Stimulated activated CD4-positive, alpha-beta T cell treated with anti-CD3 and anti-CD28 coated beads, TNF-alpha, amount 100 ng/mL, for 1 hour (primary cell): ENCODE data around the gene WSB1.

Experiments used
- DNase-seq, 3 donors: peaks; one replicate each; pipeline ENCODE4 v3.0.0-alpha.2; 2020; ENCODE audit warnings: low read depth in 3 of 3, low spot score in 1 of 3

Gene WSB1

DNA sequence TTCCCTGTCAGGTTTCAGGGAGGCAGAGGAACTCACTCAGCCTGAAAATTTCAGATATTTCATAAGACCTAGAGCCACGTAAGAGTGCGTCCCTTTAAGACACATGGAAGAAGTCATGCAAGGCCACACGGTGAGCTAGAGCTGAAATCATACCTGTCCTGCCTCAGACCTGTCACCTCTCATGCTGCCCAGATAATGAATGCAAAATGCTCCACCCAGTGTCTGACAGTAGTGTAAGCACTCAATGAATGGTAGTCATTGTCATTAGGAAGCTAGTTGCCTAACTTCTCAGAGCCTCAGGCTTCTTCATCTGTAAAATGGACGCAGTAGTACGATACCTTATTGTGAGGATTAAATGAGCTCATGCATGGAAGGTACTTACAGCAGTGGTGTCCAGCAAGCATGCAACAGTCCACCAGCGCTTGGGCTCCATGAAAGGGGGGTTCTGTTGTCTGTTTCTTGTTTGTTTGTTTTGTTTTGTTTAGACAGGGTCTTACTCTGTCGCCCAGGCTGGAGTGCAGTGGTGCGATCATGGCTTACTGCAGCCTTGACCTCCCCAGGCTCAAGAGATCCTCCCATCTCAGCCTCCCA lies 60.7 kb downstream of the WSB1 start:
- no peak for DNase-seq

DNA sequence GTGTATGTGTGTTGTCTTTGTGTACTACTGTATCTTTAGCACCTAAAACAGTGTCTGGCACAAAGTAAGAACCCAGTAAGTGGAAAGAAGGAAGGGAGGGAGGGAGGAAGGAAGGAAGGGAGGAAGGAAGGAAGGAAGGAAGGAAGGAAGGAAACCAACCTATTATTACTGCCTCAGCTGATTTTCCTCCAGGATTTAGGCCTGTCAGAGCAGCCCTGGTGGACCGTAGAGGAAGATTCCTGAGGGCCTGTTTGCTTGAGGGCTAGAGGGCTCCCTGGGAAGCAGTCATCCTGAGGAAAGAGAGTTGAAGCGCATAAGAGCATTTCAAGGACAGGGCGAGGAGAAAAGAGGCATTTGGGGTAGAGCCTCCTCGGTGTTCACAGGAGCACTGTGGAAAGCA lies 61.5 kb downstream of the WSB1 start:
- no peak for DNase-seq

- no peak for DNase-seq
Measured at GRCh38 chr17:27356091-27356705, 62.3 kb downstream of the WSB1 start.

DNA sequence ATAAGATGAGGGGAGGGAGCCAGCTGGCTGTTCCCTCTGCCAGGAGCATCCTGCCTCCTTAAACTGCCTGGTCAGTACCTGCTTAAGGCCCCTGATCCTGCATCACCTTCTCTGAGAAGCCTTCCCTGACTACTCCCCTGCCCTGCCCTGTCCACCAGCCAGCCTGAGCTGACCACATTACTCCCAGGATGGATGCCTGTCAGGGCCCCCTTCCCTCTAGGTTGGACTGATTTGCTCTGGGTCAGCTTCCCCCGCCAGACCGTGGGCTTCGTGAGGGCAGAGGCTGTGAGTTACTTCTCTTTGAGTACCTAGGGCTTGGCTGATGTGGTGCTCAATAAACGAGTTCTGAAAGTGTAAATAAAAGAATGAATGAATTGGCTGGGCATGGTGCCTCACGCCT lies 63.3 kb downstream of the WSB1 start:
- no peak for DNase-seq

DNA sequence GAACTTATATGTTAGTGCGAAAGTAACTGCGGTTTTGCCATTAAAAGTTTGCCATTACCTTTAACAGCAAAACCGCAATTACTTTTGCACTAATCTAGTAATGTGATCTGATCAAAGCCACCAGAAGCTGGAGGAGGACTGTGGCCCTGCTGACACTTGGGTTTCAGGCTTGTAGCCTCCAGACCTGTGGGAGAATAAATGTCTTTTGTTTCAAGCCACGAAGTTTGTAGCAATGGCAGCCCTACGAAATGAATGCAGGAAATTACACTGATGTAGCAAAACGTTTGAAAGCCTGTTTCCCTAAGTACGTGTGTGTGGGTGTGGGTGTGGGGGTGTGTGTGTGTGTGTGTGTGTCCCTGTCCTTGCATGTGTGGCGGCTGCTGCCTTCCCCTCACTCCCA lies 66.6 kb downstream of the WSB1 start:
- DNase-seq: no peak

- DNase-seq: no peak
Measured at GRCh38 chr17:27361695-27362094, 67.8 kb downstream of the WSB1 start.

GRCh38 chr17:27362503-27362902 lies 68.6 kb downstream of the WSB1 start:
- no peak for DNase-seq

DNA sequence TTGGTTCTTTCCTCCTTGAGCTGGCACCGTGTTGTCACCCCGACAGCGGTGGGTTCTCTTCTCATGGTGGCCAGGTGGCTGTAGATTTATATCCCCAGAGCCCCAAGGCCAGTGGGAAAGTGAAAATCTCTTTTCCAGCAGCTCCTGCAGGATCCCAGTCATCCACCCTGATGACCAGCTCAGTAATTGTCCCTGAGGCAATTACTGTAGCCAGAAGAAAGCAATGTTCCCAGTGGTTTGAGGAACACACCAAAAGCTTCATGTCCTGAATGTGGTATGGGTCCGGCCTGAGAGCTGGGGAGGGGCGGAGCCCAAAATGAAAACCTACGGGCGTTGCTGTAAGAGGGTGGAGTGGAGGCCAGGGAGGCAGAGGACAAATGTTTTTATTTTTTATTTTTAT lies 69.0 kb downstream of the WSB1 start:
- DNase-seq: no peak

DNA sequence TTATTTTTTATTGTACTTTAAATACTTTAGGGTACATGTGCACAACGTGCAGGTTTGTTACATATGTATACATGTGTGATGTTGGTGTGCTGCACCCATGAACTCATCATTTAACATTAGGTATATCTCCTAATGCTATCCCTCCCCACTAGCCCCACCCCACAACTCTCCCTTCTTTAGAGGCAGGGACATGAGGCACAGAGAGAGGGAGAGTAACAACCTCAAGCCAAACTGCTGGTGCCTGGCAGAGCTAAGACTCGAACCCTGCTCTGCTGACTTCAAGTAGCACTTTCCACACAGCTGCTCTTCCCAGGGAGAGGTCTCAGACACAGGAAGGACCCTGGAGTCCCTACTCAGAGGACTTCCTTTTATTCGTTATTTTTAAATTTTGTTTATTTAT lies 69.4 kb downstream of the WSB1 start:
- DNase-seq: no peak
